HG02571 (cell line): ENCODE data around the gene DLG2.

ENCODE experiments used
- ATAC-seq: cut with Tn5 transposase; IDR thresholded peaks from one replicate; pipeline ENCODE4 v1.9.1; 2021; ENCODE audit warnings: mild to moderate bottlenecking, moderate library complexity; ENCODE audit not compliant: unreplicated experiment

DLG2 gene

GRCh38 chr11:85572056-85572455 lies 55.1 kb downstream of the DLG2 start:
- ATAC-seq: no peak

GRCh38 chr11:85569525-85569924 lies 57.6 kb downstream of the DLG2 start:
- ATAC-seq: no peak

DNA sequence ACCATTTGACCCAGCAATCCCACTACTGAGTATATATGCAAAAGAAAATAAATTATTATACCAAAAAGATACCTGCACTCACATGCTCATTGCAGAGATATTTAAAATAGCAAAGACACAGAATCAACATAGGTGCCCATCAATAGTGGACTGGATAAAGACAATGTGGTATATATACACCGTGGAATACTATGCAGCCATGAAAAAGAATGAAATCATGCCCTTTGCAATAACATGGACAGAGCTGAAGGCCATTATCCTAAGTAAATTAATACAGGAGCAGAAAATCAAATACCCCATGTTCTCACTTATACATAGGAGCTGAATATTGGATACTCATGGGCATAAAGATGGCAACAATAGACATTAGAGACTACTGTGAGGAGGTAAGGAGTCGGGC lies 68.7 kb downstream of the DLG2 start:
- ATAC-seq: no peak

DNA sequence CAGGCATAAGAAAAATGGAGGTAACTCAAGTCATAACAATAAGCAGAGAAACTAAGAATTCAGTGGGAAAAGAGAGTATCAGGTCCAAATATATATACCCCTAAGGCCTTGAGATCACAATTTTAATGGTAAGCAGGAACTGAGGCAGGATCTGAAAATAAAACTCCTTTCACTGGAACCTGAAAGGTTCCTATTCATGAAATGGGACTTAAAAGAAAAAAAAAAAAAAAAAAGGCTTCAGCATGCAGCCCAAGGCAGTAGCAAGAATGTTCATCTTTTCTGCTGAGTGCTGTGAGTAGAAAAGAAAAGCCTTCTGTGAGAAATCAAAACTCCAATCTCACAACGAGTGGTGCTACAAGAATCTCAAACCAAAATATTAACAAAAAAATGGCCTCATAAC lies 75.3 kb downstream of the DLG2 start:
- no peak for ATAC-seq

DNA sequence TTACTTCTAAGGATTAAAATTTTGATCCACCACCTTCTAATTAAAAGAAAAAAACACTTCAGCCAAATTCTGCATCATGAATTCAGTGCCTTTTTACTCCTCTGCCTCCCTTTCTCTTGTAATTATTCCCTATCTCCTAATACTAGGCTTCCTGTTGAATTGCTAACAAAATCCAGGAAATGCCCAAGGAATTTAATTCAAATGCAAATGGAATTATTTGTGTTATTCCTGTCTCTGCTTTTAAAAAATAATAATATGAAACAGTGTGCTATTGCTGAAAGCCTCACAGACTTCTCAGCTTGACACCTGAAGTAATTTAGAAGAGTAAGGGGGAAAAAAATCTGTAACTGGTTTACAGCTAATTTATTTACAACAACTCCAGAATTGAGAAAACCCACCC lies 85.5 kb downstream of the DLG2 start:
- no peak for ATAC-seq

DNA sequence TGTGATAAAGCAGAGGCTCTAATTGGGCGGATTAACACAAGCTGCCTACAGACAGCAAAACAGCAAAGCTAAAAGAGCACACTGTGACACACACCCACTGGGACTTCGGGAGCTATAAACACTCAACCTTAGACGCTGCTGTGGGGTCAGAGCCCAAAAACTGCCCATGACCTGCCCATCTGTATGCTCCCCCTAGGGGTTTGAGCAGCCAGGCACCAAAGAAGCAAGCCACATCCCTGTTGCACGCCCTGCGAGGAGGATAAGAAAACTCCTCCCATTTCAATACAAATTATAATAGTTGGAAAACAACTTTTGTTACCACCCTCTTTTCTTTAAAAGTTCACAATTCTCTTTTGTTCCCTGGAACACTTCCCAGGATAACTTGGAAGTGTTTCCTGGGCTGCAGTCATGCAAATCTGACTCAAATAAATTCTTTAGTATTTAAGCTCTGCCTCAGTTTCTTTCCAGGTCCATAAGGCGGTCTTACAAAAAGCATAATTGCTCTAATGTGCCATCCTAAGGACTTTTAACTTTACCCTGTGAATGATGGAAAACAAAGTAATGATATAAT lies 86.4 kb downstream of the DLG2 start:
- ATAC-seq: no peak

DNA sequence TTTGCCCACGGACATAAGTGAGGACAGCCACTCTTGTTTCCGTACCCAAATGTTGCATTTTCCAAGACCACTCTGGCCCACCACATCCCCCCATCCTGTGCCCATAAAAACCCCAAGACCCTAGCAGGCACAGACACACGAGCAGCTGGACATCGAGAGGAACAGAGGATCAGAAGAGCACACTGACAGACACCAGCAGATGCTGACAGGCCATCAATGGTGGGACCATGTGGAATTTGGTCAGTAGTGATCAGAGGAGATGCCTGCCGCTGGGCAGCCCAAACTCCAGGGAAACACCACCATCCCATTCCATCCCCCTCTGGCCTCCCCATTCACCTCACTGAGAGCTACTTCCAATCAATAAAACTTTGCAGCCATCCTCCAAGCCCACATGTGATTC lies 87.0 kb downstream of the DLG2 start:
- ATAC-seq: no peak

DNA sequence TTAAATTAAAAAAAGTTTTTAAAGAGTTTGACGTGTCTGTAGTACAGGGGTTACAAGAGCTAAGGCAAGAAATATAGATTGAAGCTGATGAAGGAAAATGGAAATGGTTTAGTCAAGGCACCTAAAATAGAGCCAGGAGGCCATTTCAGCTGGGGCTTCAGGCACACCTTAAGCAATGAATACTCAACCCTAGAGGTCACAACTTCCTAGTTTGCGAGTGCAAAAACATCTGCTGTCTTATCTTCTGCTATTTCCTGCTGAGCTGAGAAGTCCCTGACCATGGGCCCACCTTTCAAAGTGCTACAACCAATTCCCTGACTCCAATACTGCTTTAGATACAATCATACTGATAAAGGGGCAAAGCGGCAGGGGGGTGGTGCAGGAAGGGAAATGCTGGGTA lies 87.4 kb downstream of the DLG2 start:
- ATAC-seq: no peak

DNA sequence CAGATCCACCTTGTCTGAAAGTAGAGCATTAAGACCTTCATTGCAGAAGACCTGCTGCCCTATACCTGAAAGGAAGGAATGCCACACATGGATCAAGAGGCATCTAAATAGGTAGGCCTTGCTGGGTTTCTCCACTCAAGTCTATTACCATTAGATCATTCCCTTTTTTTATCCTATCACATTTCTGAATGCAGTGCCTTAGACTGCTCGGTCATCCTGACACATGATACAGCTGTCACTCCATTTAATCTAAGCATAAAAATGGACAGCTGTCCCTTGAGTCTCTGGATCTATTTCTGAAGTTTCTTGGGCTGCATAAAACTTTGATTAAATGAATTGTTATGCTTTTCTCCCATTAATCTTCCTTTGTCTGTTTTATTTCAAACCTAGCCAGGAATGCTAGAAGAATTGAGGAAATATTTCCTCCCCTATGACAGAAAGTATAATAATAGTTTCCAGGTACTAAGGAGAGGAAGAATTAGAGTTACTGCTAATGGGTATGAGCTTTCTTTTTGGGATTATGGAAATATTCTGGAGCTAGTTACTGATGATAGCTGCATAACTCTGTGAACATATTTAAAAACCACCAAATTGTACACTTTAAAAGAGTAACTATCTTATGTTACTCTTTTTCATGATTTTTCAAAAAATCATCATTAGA lies 88.0 kb downstream of the DLG2 start:
- no peak for ATAC-seq

DNA sequence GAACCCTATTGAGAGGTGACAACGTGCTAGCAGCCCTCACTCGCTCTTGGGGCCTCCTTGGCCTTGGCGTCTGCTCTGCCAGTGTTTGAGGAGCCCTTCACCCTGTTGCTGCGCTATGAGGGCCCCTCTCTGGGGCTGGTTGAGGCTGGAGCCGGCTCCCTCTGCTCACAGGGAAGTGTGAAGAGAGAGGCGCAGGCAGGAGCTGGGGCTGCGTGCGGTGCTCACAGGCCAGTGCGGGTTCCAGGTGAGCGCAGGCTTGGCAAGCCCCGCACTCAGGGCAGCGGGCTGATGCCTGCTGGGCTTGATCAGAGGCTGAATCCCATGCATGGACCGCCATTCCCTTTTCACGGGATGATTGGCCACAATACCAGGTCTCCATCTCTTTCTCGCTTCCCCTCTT lies 90.7 kb downstream of the DLG2 start:
- no peak for ATAC-seq

DNA sequence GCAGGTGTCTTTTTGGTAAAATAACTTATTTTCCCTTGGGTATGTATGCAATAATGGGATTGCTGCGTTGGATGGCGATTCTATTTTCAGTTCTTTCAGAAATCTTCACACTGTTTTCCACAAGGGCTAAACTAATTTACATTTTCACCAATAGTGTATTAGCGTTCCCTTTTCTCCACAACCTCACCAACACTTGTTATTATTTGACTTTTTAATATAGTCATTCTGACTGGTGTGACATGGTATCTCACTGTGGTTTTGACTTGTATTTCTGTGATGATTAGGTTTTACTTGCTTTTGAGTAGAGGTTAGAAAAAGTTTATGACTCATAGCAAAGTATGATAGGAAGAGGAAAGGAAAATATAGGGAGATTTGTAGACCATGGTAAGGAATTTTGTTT lies 92.3 kb downstream of the DLG2 start:
- no peak for ATAC-seq

DNA sequence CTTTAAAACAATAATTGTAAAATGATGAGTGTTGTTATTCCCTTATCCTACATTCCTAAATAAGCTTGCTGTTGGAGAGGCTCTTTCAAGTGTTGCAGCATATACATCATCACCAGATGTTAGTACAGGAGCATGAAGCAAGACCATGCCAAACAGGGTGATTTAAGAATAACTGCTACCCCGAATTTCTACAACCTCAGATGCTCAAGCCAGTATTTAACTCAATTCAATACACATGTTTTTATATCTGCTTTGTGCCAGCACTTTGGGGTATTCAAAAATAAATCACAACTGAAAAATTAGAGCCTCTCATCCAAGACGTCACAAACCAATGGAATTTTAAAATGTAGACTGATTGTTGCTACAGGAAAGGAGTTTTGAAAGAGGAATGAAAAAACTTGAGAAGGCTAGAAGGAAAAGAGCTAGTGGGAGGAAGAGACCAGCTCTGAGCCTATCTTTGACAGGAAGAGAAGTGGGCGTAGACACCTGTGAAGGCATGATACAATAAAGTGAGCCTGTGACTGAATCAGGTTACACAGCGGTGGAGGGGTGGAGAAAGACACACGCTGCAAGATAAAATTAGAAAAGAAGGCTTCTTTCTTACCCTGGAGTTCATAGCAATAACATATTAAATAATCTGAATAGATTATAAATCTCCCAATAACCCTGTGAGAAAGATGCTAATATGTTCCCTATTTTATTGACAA lies 95.8 kb downstream of the DLG2 start:
- ATAC-seq: no peak

DNA sequence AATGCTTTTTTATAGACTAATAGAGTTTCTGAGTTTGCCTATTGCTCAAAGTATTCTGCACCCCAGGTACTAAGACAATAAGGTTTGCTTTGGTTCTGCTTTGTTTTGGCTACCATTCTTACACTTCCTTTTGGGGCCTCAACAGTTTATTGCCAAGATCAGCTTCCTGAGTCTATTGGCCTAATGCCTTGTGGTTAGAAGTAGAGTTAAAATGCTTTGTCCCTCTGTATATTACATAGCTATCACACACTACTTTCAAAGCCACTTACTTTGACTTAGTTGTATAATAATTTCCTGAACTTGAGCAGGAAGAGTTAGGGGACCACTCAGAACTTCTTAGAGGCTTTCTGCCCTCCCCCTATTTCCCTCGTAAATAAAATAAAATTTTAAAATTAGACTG lies 96.5 kb downstream of the DLG2 start:
- ATAC-seq: no peak

- no peak for ATAC-seq
Measured at GRCh38 chr11:85526564-85526963, 100.6 kb downstream of the DLG2 start.

DNA sequence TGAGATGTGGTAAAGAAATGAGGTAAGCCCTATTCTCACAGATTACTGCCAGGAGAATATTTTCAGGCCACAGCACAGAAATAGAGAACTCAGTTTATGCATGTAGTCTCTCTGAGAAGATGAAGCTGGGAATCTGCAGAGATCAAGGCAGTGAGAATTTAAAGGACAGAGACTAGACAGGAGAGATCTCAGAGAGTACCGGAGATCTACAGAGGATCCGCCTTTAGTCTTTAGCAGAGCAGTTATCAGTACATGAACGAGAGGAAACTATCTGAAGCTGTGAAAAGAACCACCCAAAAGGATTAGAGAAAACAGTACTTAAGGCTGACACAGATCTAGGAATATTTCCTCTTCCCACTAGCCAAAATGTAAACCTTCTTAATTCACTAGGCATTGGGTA lies 101.5 kb downstream of the DLG2 start:
- no peak for ATAC-seq

DNA sequence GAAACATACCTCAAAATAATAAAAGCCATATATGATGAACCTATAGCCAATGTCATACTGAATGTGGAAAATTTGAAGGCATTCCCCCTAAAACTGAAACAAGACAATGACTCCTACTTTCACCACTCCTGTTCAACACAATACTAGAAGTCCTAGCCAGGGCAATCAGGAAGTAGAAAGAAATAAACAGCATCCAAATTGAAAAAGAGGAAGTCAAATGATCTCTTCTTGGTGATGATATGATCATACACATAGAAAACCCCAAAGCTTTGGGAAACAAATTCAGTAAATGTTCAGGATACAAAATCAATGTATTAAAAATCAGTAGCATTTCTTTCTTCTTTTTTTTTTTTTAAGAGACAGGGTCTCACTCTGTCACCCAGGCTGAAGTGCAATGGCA lies 109.9 kb downstream of the DLG2 start:
- ATAC-seq: no peak

- ATAC-seq: no peak
Measured at GRCh38 chr11:85495918-85496317, 131.2 kb downstream of the DLG2 start.

DNA sequence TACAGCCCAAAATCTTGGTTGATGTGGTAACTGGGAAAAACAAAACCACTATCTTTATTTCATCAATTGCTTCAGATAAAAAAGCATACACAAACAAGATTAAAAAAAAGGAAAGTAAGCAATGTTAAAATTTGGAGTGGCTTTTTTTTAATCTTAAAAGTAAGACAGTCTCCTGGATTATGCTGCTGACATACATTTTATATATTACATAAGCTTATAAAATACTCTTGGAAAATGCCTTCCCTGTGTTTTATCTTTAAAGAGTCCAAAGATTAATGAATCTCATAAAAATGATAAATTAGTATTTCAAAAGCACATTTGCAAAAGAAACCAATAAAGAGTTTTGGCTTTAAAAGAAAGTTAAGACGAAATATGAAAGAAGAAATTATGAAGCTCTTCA lies 132.7 kb downstream of the DLG2 start:
- ATAC-seq: no peak

DNA sequence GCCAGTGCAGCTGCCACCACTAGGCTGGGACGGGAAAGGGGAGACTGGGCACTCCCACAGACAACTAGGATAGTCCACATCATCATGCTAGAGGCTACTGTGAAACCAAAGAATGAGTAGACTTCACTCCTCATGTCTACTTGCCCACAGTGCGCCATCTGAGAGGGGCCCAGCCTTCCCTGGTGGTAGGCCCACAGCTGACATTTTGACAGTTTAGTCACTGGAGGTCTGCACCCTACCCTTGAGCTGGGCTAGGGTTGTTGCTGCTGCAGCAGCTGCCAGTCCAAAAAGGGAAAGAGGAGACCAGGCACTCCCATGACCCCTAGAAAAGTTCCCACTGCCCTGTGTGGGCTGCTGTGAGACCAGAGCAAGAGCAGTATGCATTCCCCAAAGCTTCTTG lies 141.2 kb downstream of the DLG2 start:
- ATAC-seq: no peak

DNA sequence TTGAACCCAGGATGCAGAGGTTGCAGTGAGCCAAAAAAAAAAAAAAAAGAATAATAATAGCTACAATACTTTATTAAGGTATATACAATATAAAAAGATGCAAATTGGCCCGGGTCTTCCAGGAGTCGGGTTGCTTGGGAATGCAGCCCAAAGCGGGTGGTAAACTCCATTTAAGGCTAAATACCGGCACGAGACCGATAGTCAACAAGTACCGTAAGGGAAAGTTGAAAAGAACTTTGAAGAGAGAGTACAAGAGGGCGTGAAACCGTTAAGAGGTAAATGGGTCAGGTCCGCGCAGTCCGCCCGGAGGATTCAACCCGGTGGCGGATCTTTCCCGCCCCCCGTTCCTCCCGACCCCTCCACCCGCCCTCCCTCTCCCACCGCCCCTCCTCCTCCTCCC lies 143.3 kb downstream of the DLG2 start:
- ATAC-seq: no peak

- ATAC-seq: no peak
Measured at GRCh38 chr11:85481862-85482261, 145.3 kb downstream of the DLG2 start.

DNA sequence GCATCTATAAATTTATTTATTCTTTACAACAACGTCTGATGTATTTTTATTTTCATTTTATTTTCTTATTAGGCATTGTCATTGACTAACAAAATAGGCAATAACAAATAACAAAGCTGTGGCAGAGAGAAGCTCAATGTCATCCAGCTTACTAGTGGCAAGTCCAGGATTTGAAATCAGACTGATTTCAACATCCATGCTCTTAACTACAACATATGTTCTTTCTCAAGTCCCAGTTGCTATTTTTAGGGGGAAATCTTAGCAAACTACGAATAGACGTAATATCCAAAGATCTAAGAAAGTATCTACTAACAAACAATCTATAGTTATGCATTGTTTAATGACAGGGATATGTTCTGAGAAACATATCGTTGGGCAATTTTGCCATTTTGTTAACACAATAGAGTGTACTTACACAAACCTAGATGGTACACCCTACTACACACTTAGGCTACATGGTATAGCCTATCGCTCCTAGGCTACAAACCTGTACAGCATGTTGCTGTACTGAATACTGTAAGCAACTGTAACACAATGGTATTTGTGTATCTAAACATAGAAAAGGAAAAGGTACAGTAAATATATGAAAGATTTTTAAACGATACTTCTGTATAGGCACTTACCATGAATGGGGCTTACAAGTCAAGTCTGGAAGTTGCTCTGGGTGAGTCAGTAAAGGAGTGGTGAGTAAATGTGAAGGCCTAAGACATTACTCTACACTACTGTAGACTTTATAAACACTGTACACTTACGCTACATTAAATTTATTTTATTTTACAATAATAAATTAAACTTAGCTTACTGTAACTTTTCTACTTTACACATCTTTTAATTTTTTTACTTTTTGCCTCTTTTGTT lies 151.3 kb downstream of the DLG2 start:
- no peak for ATAC-seq
